A549 (cell line): ENCODE data around the gene HMG20A.

Source experiments
- EHF ChIP-seq: fragments of 250-450 bp; sonication (Bioruptor Pico); IDR thresholded peaks from 2 replicates; pipeline ENCODE4 v1.5.0; 2020; ENCODE audit warnings: mild to moderate bottlenecking
- HDAC2 ChIP-seq: fragments of 200-600 bp; sonication (generic); IDR thresholded peaks from 2 replicates; pipeline ENCODE4 v1.6.1; 2016
- JUNB ChIP-seq: fragments of >200 bp; sonication (Bioruptor Twin); formaldehyde crosslinking; IDR thresholded peaks from 2 replicates; pipeline ENCODE4 v1.6.1; 2016
- RAD21 ChIP-seq, 2 experiments: fragments of >200 bp in 1 of 2; sonication (Bioruptor Twin) in 1 of 2; formaldehyde crosslinking in 1 of 2; IDR thresholded peaks in 1 of 2; conservative IDR thresholded peaks in 1 of 2; 2 replicates in 1 of 2; 3 replicates in 1 of 2; pipeline ENCODE4 v1.6.1; 2012 to 2018; ENCODE audit warnings: inconsistent platforms in 1 of 2
- RFX5 ChIP-seq: fragments of 450-650 bp; IDR thresholded peaks from 2 replicates; pipeline ENCODE4 v1.7.1; 2014; ENCODE audit warnings: antibody characterized with exemption, mild to moderate bottlenecking, moderate library complexity
- SMC3 ChIP-seq: fragments of >200 bp; sonication (Bioruptor Twin); formaldehyde crosslinking; IDR thresholded peaks from 3 replicates; pipeline ENCODE4 v1.6.1; 2018; ENCODE audit warnings: inconsistent platforms
- TF ChIP-seq, protein P1 (sequence below): fragments of >200 bp; sonication (Bioruptor Twin); formaldehyde crosslinking; IDR thresholded peaks from 3 replicates; pipeline ENCODE4 v1.5.1; 2016
- TF ChIP-seq, protein P2 (sequence below): fragments of 250-450 bp; sonication (Bioruptor Pico); IDR thresholded peaks from 2 replicates; pipeline ENCODE4 v1.5.0; 2021; ENCODE audit warnings: mild to moderate bottlenecking, moderate library complexity, borderline replicate concordance

GRCh38 chr15:77515613-77516012 is 94.9 kb downstream of the HMG20A start:
- TF ChIP-seq EHF (CRISPR knock-in tag) (no peak), RFX5 (no peak), SMC3 (no peak), RAD21 (conservative IDR thresholded peaks at IDR 0.05 in 1 of 2, IDR thresholded peaks at IDR 0.05 in 1 of 2) (no peak), JUNB (no peak), HDAC2 (no peak)
- TF ChIP-seq, protein P1, sequence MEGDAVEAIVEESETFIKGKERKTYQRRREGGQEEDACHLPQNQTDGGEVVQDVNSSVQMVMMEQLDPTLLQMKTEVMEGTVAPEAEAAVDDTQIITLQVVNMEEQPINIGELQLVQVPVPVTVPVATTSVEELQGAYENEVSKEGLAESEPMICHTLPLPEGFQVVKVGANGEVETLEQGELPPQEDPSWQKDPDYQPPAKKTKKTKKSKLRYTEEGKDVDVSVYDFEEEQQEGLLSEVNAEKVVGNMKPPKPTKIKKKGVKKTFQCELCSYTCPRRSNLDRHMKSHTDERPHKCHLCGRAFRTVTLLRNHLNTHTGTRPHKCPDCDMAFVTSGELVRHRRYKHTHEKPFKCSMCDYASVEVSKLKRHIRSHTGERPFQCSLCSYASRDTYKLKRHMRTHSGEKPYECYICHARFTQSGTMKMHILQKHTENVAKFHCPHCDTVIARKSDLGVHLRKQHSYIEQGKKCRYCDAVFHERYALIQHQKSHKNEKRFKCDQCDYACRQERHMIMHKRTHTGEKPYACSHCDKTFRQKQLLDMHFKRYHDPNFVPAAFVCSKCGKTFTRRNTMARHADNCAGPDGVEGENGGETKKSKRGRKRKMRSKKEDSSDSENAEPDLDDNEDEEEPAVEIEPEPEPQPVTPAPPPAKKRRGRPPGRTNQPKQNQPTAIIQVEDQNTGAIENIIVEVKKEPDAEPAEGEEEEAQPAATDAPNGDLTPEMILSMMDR = no peak
- TF ChIP-seq, protein P2, sequence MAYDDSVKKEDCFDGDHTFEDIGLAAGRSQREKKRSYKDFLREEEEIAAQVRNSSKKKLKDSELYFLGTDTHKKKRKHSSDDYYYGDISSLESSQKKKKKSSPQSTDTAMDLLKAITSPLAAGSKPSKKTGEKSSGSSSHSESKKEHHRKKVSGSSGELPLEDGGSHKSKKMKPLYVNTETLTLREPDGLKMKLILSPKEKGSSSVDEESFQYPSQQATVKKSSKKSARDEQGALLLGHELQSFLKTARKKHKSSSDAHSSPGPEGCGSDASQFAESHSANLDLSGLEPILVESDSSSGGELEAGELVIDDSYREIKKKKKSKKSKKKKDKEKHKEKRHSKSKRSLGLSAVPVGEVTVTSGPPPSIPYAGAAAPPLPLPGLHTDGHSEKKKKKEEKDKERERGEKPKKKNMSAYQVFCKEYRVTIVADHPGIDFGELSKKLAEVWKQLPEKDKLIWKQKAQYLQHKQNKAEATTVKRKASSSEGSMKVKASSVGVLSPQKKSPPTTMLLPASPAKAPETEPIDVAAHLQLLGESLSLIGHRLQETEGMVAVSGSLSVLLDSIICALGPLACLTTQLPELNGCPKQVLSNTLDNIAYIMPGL (CRISPR knock-in tag) = no peak
